ENCODE data around the gene CTNNB1.

The CTNNB1 gene

DNA sequence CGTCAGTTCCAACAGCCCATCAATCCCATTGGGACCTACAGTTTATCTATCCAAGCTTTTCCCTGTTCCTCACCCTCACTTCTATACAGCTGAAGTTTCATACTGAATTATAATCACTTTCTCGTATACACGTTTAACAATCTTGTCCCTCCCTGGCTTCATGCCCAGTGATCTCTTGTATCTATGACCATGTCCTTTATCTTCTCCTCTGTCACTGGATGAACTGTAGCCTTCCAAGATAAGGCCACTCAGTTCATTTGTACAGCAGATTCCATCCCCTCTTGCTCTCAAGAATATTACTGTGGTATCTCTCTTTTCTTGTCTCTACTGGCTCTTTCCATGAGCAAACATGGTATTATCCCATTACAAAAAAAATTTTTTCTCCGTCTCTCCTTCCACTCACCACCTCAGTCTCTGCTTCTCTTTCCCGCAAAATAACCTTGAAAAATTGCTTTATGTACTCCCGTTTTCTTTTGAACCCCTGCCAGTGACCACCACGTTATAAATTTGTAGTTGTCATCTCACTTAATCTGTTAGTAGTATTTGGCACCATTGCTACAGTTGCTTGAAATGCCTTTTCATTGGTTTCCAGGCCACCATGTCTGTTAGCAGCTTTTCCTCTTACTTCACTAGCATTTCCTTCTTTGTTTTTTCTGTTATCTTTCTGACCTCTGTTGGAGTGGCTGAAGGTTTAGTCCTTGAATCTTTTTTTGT is 9.4 kb downstream of the CTNNB1 start:
- TF ChIP-seq POLR2AphosphoS5 (IDR thresholded peaks at IDR 0.05; ENCODE audit: low read depth, low read length) (no peak), FOXP2 (optimal IDR thresholded peaks at IDR 0.05; ENCODE audit: borderline replicate concordance, extremely low read depth, extremely low read length, insufficient read depth) (no peak)

DNA sequence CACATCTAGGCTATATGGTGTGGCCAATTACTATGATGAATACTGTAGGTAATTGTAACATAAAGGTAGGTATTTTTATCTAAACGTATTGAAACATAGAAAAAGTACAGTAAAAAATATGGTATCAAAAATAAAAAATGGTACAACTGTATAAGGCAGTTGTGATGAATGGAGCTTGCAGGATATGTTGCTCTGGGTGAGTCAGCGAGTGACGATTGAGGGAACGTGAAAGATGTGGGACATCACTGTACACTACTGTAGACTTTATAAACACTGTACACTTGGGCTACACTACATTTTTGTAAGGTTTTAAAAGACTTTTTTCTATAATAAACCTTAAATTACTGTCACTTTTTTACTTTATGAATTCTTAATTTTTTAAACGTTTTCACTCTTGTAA is 10.3 kb downstream of the CTNNB1 start:
- TF ChIP-seq TAF1 (IDR thresholded peaks at IDR 0.05; ENCODE audit: borderline replicate concordance, insufficient read depth, low read length) (no peak), FOXP2 (optimal IDR thresholded peaks at IDR 0.05; ENCODE audit: borderline replicate concordance, extremely low read depth, extremely low read length, insufficient read depth) (no peak), POLR2AphosphoS5 (IDR thresholded peaks at IDR 0.05; ENCODE audit: low read depth, low read length) (no peak), SIN3A (IDR thresholded peaks at IDR 0.05; ENCODE audit: borderline replicate concordance, insufficient read depth, low read length) (no peak)
- TF ChIP-seq, protein P1, sequence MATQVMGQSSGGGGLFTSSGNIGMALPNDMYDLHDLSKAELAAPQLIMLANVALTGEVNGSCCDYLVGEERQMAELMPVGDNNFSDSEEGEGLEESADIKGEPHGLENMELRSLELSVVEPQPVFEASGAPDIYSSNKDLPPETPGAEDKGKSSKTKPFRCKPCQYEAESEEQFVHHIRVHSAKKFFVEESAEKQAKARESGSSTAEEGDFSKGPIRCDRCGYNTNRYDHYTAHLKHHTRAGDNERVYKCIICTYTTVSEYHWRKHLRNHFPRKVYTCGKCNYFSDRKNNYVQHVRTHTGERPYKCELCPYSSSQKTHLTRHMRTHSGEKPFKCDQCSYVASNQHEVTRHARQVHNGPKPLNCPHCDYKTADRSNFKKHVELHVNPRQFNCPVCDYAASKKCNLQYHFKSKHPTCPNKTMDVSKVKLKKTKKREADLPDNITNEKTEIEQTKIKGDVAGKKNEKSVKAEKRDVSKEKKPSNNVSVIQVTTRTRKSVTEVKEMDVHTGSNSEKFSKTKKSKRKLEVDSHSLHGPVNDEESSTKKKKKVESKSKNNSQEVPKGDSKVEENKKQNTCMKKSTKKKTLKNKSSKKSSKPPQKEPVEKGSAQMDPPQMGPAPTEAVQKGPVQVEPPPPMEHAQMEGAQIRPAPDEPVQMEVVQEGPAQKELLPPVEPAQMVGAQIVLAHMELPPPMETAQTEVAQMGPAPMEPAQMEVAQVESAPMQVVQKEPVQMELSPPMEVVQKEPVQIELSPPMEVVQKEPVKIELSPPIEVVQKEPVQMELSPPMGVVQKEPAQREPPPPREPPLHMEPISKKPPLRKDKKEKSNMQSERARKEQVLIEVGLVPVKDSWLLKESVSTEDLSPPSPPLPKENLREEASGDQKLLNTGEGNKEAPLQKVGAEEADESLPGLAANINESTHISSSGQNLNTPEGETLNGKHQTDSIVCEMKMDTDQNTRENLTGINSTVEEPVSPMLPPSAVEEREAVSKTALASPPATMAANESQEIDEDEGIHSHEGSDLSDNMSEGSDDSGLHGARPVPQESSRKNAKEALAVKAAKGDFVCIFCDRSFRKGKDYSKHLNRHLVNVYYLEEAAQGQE (IDR thresholded peaks at IDR 0.05; ENCODE audit: insufficient read depth in 1 of 2, low read depth in 2 of 2, low read length in 2 of 2) = no peak

DNA sequence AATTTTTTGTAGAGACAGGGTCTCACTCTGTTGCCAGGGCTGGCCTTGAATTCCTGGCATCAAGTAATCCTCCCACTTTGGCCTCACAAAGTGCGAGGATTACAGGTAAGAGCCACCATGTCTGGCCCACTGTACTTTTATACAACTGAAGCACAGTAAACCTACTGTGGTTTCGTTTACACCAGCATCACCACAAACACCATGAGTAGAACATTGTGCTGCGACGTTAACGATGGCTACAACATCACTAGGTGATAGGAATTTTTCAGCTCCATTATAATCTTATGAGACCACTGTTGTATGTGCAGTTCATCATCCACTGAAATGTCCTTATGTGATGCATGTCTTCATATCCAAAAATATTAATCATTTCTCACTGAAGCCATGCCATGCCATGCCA is 11.7 kb downstream of the CTNNB1 start:
- TF ChIP-seq, protein P1 (IDR thresholded peaks at IDR 0.05; ENCODE audit: insufficient read depth in 1 of 2, low read depth in 2 of 2, low read length in 2 of 2) = no peak

DNA sequence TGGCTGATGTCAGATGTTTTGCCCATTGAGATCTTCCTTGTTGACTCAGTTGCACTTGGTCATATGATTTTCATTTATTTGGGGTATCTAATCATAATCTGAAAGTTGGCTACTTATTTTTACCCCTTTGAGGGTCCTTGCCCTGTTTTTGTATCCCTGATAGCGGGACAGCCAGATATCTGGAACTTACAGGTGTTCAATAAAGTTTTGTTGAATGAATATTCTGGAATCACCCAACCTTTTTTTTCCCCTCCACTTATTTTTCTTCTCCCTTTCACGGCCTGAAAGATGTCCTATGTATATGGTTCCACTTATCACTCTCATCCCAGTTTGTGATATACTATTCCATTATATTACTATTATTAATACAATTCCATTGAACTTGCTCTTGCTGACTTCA is 12.8 kb downstream of the CTNNB1 start:
- no peak for TF ChIP-seq SIN3A (IDR thresholded peaks at IDR 0.05; ENCODE audit: borderline replicate concordance, insufficient read depth, low read length)
- TF ChIP-seq, protein P1 (IDR thresholded peaks at IDR 0.05; ENCODE audit: insufficient read depth in 1 of 2, low read depth in 2 of 2, low read length in 2 of 2) = no peak
- TF ChIP-seq FOXP2 (optimal IDR thresholded peaks at IDR 0.05; ENCODE audit: borderline replicate concordance, extremely low read depth, extremely low read length, insufficient read depth) = no peak
- TF ChIP-seq TAF1 (IDR thresholded peaks at IDR 0.05; ENCODE audit: borderline replicate concordance, insufficient read depth, low read length) = no peak
- no peak for TF ChIP-seq POLR2AphosphoS5 (IDR thresholded peaks at IDR 0.05; ENCODE audit: low read depth, low read length)

DNA sequence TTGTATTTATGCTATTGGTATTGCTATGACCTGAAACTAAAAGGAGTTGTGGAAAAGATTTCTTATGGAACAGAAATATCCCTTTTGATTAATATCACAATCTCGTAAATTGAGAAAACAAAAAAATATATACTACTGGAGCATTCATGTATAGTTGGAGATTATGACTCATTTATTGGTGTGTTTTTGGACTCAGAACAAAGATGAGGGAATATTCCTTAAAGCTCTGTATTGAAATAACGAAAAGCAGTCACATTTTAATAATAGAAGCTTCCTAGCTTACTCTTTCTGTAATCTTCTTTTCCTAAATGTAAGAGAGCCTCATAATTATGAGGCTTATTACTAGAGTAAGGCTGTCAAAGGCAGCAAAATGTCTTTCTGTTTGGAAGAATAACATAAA is 14.3 kb downstream of the CTNNB1 start:
- no peak for TF ChIP-seq FOXP2 (optimal IDR thresholded peaks at IDR 0.05; ENCODE audit: borderline replicate concordance, extremely low read depth, extremely low read length, insufficient read depth)
- TF ChIP-seq TAF1 (IDR thresholded peaks at IDR 0.05; ENCODE audit: borderline replicate concordance, insufficient read depth, low read length) = no peak
- TF ChIP-seq SIN3A (IDR thresholded peaks at IDR 0.05; ENCODE audit: borderline replicate concordance, insufficient read depth, low read length) = no peak
- TF ChIP-seq, protein P1 (IDR thresholded peaks at IDR 0.05; ENCODE audit: insufficient read depth in 1 of 2, low read depth in 2 of 2, low read length in 2 of 2) = no peak
- TF ChIP-seq POLR2AphosphoS5 (IDR thresholded peaks at IDR 0.05; ENCODE audit: low read depth, low read length) = no peak

Data from PFSK-1 (cell line).